Neural progenitor cell (in vitro differentiated cells): ENCODE measurements around the gene GSTM5.
"Not testable (repeated sequence)": the region's sequence is repeated elsewhere in the genome, so short reads cannot be mapped to it uniquely, and the experiment has no call there.

Experiments
- CTCF ChIP-seq: fragments of 200-600 bp; sonication (generic); IDR thresholded peaks from 2 replicates; pipeline ENCODE4 v1.5.1; 2017; ENCODE audit warnings: antibody characterized with exemption, mild to moderate bottlenecking
- EZH2 ChIP-seq: fragments of 200-600 bp; sonication (generic); IDR thresholded peaks from 2 replicates; pipeline ENCODE4 v1.6.1; 2017; ENCODE audit warnings: antibody characterized with exemption, mild to moderate bottlenecking, moderate library complexity
- EZH2phosphoT487 ChIP-seq: fragments of 200-600 bp; sonication (generic); IDR thresholded peaks from 2 replicates; pipeline ENCODE4 v1.6.1; 2017; ENCODE audit warnings: antibody characterized with exemption

DNA sequence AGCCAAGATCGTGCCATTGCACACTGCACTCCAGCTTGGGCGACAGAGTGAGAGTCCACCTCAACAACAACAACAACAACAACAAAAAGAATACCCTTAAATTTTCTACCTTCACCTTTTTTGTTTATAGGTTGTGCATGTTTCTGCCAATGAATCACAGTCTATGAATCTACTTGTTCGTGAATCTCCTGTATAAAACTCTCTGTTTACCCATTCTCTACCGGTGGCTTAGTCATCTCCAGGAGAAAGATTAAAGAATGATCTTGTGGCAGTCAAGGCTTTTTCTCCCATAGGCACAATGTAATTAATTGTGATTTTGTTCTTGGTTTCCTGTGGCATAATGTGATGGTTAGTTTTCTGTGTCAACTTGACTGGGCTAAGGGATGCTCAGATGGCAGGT, 14.2 kb upstream of the GSTM5 start:
- not testable (repeated sequence) for TF ChIP-seq CTCF, EZH2, EZH2phosphoT487
